GDM1 (cell line): ENCODE measurements around the gene TNFRSF9.

Experiments used
- DNase-seq: peaks from one replicate; lab custom pipeline; 2025; lab: John Stamatoyannopoulos, UW

TNFRSF9 gene

DNA sequence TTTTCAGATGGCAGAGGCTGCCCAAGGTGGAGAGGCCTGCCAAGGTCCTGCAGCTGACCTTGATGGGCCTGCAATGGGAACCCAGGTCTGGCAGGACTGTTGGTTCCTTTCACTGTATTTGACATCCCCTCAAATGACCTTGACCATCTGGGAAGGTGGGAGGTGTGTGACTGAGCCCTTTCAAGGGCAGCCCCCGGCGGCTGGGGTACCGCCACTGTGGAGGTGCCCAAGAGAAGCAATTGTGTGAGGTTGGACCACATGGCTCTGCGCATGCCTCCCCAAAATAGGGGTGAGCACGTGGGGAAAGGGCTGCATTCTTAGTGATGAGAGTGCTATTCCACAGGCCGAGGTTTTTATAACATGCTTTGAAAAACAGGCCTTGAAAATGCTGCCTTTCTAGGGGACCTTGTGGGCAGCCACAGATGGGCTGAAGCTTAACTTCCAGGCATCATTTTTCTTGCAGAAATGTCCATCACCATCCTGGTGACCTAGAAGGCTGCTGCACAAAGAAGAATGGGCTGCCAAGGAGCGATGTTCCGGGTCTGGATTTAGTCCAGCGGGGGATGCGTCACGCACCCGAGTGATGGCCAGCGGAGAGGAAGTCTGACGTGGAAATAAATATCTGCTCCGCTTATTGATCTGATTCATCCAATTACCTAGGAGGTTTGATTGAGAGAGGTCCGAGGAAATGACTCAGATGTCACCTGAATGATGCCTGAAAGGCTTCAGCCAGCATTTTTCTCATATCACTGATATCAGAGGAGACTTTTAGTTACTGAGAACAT is 71.3 kb downstream of the TNFRSF9 start:
- DNase-seq, result no peak

DNA sequence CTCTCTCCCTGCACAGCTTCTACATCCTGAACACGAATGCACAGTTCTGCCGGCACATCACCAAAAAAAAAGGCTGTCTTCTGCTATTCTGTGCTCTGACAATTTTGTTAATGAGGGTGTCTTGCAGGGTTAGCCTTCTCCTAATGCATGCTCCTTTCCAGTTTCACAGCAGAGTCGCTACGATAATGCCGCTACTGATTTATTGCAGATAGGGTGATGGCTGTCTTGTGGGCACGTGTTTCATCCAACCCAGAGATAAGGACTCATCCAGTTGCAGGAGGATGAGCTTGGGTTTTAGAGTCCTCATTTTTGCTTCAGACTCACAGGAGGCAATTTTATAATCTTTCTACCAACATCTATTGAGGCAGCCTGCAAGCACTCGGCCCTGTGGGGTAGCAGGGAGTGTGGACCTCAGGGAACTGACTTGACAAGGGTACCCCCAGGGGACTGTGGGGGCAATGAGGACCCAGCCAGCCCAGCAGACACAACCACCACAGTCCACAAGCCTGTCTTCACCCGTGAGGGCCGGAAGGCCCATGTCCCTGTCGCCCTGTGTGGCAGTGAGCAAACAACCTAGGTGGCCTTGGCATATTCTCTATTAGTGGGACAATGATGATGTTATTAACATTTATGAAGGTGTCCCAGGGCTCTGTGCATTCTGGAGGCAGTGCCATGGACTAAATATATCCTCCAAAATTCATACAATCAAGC is 72.4 kb downstream of the TNFRSF9 start:
- DNase-seq, result no peak

DNA sequence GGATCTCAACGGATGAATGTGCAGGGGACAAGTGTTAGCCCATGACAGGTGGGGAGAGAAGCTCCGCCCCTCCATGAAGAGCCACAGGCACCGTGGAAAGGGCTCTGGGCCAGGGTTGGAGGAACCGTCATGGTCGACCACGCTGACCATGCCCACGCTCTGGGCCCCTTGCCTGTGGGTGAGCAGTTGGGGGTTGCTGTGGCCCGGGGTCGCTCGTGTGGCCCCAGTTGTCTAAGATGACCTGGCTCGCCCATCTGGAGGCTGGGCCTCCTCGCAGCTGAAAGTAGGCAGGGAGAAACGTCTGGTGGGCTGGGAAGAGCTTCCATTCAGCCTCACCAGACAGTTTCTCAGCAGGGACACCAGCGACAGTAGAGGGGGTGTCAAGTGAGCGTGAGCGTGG is 74.7 kb downstream of the TNFRSF9 start:
- no peak for DNase-seq
